Tibial nerve (tissue), 4 donors: ENCODE data around the gene GNG7. TPM values are rescaled to one million over a fixed set of nuclear protein-coding genes. Genes with fewer than 3 reads are reported as not detected.

ENCODE experiments used
- DNase-seq, 2 donors: peaks; one replicate each; pipeline ENCODE4 v3.0.0-alpha.2; 2019; ENCODE audit warnings: low spot score in 2 of 2
- H3K27ac ChIP-seq, 4 donors: fragments of 200-600 bp; sonication (generic) in 3 of 4; one replicate each; pipeline ENCODE4 v1.5.1; 2017 to 2019; ENCODE audit warnings: mild to moderate bottlenecking in 1 of 4
- H3K27me3 ChIP-seq, 2 donors: fragments of 200-600 bp; sonication (generic) in 1 of 2; one replicate each; pipeline versions ENCODE4 v1.5.1 to v1.6.0; 2017 to 2019
- H3K36me3 ChIP-seq, 3 donors: fragments of 200-600 bp; sonication (generic); one replicate each; pipeline ENCODE4 v1.5.1; 2018 to 2019
- H3K4me1 ChIP-seq, 4 donors: fragments of 200-600 bp; sonication (generic) in 3 of 4; one replicate each; pipeline ENCODE4 v1.5.1; 2017 to 2019
- H3K4me3 ChIP-seq, 4 donors: fragments of 200-600 bp; sonication (generic) in 3 of 4; one replicate each; pipeline ENCODE4 v1.5.1; 2017 to 2019; ENCODE audit warnings: mild to moderate bottlenecking in 1 of 4, moderate library complexity in 1 of 4
- H3K9me3 ChIP-seq, 4 donors: fragments of 200-600 bp; sonication (generic) in 3 of 4; one replicate each; pipeline ENCODE4 v1.5.1; 2017 to 2019
- CTCF ChIP-seq, 5 experiments: fragments of 200-600 bp in 3 of 5; fragments of 450-650 bp in 2 of 5; sonication (generic) in 3 of 5; IDR thresholded peaks; one replicate each; pipeline ENCODE4 v1.5.1; 2016 to 2019; ENCODE audit warnings: antibody characterized with exemption in 5 of 5, mild to moderate bottlenecking in 3 of 5, moderate library complexity in 2 of 5
- EP300 ChIP-seq, 2 donors: sonication (generic); formaldehyde crosslinking; IDR thresholded peaks; one replicate each; pipeline ENCODE4 v1.6.1; 2017; ENCODE audit warnings: antibody characterized with exemption in 2 of 2, mild to moderate bottlenecking in 1 of 2
- POLR2A ChIP-seq, 2 donors: fragments of 450-650 bp; IDR thresholded peaks; one replicate each; pipeline ENCODE4 v1.6.1; 2017; ENCODE audit warnings: antibody characterized with exemption in 2 of 2, mild to moderate bottlenecking in 2 of 2, moderate library complexity in 2 of 2
- WGBS, 2 donors: methylation state at CpG; one replicate each; pipeline ENCODE4 v1.1.5; 2018; 5-methylcytosine and 5-hydroxymethylcytosine counted together
- total RNA-seq, 4 donors: library from RNA; depleted of rRNA; stranded (reverse); fragments of >200 nt; gene quantifications; one replicate each; pipeline ENCODE4 v1.1.0, GENCODE V29; 2016

GNG7 gene
- total RNA-seq, 4 donors from 2014 or later = 2.6 to 5.3 (median 3.5) TPM

- no peak overlapping the region for H3K27ac ChIP-seq
- no peak for TF ChIP-seq POLR2A (IDR thresholded peaks at IDR 0.05)
- TF ChIP-seq CTCF (IDR thresholded peaks at IDR 0.05) = no peak
- H3K27me3 ChIP-seq = peaks cover 0 to 6% of the 10 kb centered on the region in 2 donors
- WGBS, 2 donors = 79 to 87% methylated on average over 13 of the region's 13 CpGs
- H3K9me3 ChIP-seq = no peaks in the 10 kb centered on the region
- peaks cover 0 to 19% (median 10%) of the 10 kb centered on the region in 4 donors for H3K4me1 ChIP-seq
- no peaks in the 10 kb centered on the region for H3K36me3 ChIP-seq
- no peak for DNase-seq
- no peak overlapping the region for H3K4me3 ChIP-seq
Observed at GRCh38 chr19:2500156-2500555, 202.3 kb downstream of the GNG7 start.

- H3K4me3 ChIP-seq = no peak overlapping the region
- WGBS, 2 donors = 83 to 87% methylated on average over 10 of the region's 10 CpGs
- no peaks in the 10 kb centered on the region for H3K27me3 ChIP-seq
- H3K27ac ChIP-seq = no peak overlapping the region
- peaks cover 0 to 33% (median 16%) of the 10 kb centered on the region in 4 donors for H3K4me1 ChIP-seq
- H3K9me3 ChIP-seq = no peaks in the 10 kb centered on the region
- TF ChIP-seq EP300 (IDR thresholded peaks at IDR 0.05) = no peak
- TF ChIP-seq CTCF (IDR thresholded peaks at IDR 0.05) = no peak
- TF ChIP-seq POLR2A (IDR thresholded peaks at IDR 0.05) = no peak
- H3K36me3 ChIP-seq = no peaks in the 10 kb centered on the region
- DNase-seq = no peak
Observed at GRCh38 chr19:2497186-2497585, 205.3 kb downstream of the GNG7 start.

- whole genome bisulfite sequencing, 2 donors = 15 to 31% methylated on average over 11 to 16 of the region's 16 CpGs
- H3K4me1 ChIP-seq = peaks cover 0 to 43% (median 22%) of the 10 kb centered on the region in 4 donors
- H3K9me3 ChIP-seq = no peaks in the 10 kb centered on the region
- H3K4me3 ChIP-seq = peak overlapping the region; percentile 31 to 64 (median 51)
- no peaks in the 10 kb centered on the region for H3K36me3 ChIP-seq
- no peak for DNase-seq
- H3K27ac ChIP-seq = peak overlapping the region; percentile 55 to 89 (median 70)
- peaks cover 0 to 3% of the 10 kb centered on the region in 2 donors for H3K27me3 ChIP-seq
- TF ChIP-seq EP300 (IDR thresholded peaks at IDR 0.05) (no peak), POLR2A (IDR thresholded peaks at IDR 0.05) (no peak), CTCF (IDR thresholded peaks at IDR 0.05) (no peak)
Observed at GRCh38 chr19:2495651-2496316, 206.7 kb downstream of the GNG7 start.

- H3K9me3 ChIP-seq = no peaks in the 10 kb centered on the region
- no peaks in the 10 kb centered on the region for H3K36me3 ChIP-seq
- TF ChIP-seq EP300 (IDR thresholded peaks at IDR 0.05) (peak in 1 of 2 donors; percentile 35), CTCF (IDR thresholded peaks at IDR 0.05) (no peak), POLR2A (IDR thresholded peaks at IDR 0.05) (no peak)
- peak overlapping the region; percentile 55 to 89 (median 70) for H3K27ac ChIP-seq
- peak overlapping the region; percentile 31 to 64 (median 51) for H3K4me3 ChIP-seq
- peaks cover 0 to 44% (median 23%) of the 10 kb centered on the region in 4 donors for H3K4me1 ChIP-seq
- DNase-seq = peak; percentile 53 to 59
- 0 to 5% methylated on average over 7 to 21 of the region's 26 CpGs for WGBS, 2 donors
- peaks cover 0 to 7% of the 10 kb centered on the region in 2 donors for H3K27me3 ChIP-seq
Observed at GRCh38 chr19:2495130-2495641, 207.3 kb downstream of the GNG7 start.

- WGBS, 2 donors = 9 to 27% methylated on average over 15 to 54 of the region's 72 CpGs
- Histone ChIP-seq H3K9me3 (no peaks in the 10 kb centered on the region), H3K4me3 (peak overlapping the region; percentile 31 to 64 (median 51)), H3K36me3 (no peaks in the 10 kb centered on the region), H3K27ac (peak overlapping the region in 3 of 4 donors; percentile 55 to 89 (median 71)), H3K4me1 (peaks cover 0 to 48% (median 24%) of the 10 kb centered on the region in 4 donors), H3K27me3 (peaks cover 0 to 9% of the 10 kb centered on the region in 2 donors)
- TF ChIP-seq CTCF (IDR thresholded peaks at IDR 0.05) (no peak), POLR2A (IDR thresholded peaks at IDR 0.05) (peak in 1 of 2 donors; percentile 17), EP300 (IDR thresholded peaks at IDR 0.05) (peak in 1 of 2 donors; percentile 37)
- peak; percentile 46 to 60 for DNase-seq
Observed at GRCh38 chr19:2494447-2495129, 207.9 kb downstream of the GNG7 start.
